ENCODE results near the gene DPEP2NB.
"Not testable (repeated sequence)": the region's sequence is repeated elsewhere in the genome, so short reads cannot be mapped to it uniquely, and the experiment has no call there.

DPEP2NB gene

GRCh38 chr16:67999985-68000384 lies 15.7 kb downstream of the DPEP2NB start:
- Histone ChIP-seq H2BK5ac (ENCODE audit: low read length) (no peak overlapping the region), H3K4me3 (ENCODE audit: low read length in 2 of 2) (no peak overlapping the region), H2AFZ (ENCODE audit: low read length) (no peak overlapping the region), H3K14ac (ENCODE audit: low read length) (peak overlapping the region; percentile 61), H4K8ac (ENCODE audit: low read depth, low read length) (no peak overlapping the region), H3K27ac (replicated peaks; ENCODE audit: low read length) (no peak overlapping the region), H3K4me1 (ENCODE audit: control insufficient read depth in 2 of 2, insufficient read depth in 1 of 2, low read depth in 1 of 2, low read length in 2 of 2) (no peaks in the 10 kb centered on the region), H3K9ac (ENCODE audit: low read depth, low read length, poor library complexity) (no peak overlapping the region), H3K23ac (ENCODE audit: low read depth, low read length, poor library complexity) (no peak overlapping the region), H3K36me3 (replicated peaks in 1 of 2; ENCODE audit: control insufficient read depth in 2 of 2, insufficient read depth in 2 of 2, low read length in 2 of 2) (no peaks in the 10 kb centered on the region), H2BK12ac (ENCODE audit: low read length) (no peak overlapping the region), H2AK5ac (ENCODE audit: low read depth, low read length) (no peak overlapping the region), H2BK15ac (ENCODE audit: low read length) (no peak overlapping the region), H3K4me2 (ENCODE audit: insufficient read depth, low read length, poor library complexity, severe bottlenecking) (no peak overlapping the region), H3K18ac (ENCODE audit: low read length) (no peak overlapping the region), H3K27me3 (ENCODE audit: control insufficient read depth in 3 of 3, insufficient read depth in 3 of 3, low read depth in 1 of 3, low read length in 3 of 3) (peaks cover 0 to 2% (median 0%) of the 10 kb centered on the region in 3 experiments), H4K91ac (ENCODE audit: low read depth, low read length, poor library complexity) (no peak overlapping the region), H3K9me3 (replicated peaks in 1 of 2; ENCODE audit: control insufficient read depth in 2 of 2, insufficient read depth in 1 of 2, low read depth in 1 of 2, low read length in 2 of 2) (no peaks in the 10 kb centered on the region), H3K79me1 (ENCODE audit: low read depth, low read length) (no peaks in the 10 kb centered on the region), H3K4ac (ENCODE audit: low read length) (no peak overlapping the region), H2BK120ac (ENCODE audit: low read depth, low read length) (no peak overlapping the region)
- no CpG with 5 or more reads among the region's 2 CpGs for WGBS, 2 donors (ENCODE audit: extremely low coverage in 2 of 2, insufficient read length in 2 of 2, insufficient replicate concordance in 1 of 2)
- no peak for DNase-seq (ENCODE audit: low spot score)

- H3K9me3 ChIP-seq (replicated peaks in 1 of 2; ENCODE audit: control insufficient read depth in 2 of 2, insufficient read depth in 1 of 2, low read depth in 1 of 2, low read length in 2 of 2); H4K91ac ChIP-seq (ENCODE audit: low read depth, low read length, poor library complexity); H2BK15ac ChIP-seq (ENCODE audit: low read length); H2BK5ac ChIP-seq (ENCODE audit: low read length); H3K79me1 ChIP-seq (ENCODE audit: low read depth, low read length); H2AK5ac ChIP-seq (ENCODE audit: low read depth, low read length); H3K9ac ChIP-seq (ENCODE audit: low read depth, low read length, poor library complexity); H2BK12ac ChIP-seq (ENCODE audit: low read length); H3K18ac ChIP-seq (ENCODE audit: low read length); H2BK120ac ChIP-seq (ENCODE audit: low read depth, low read length); H3K36me3 ChIP-seq (replicated peaks in 1 of 2; ENCODE audit: control insufficient read depth in 2 of 2, insufficient read depth in 2 of 2, low read length in 2 of 2); H3K4me1 ChIP-seq (ENCODE audit: control insufficient read depth in 2 of 2, insufficient read depth in 1 of 2, low read depth in 1 of 2, low read length in 2 of 2); H3K23ac ChIP-seq (ENCODE audit: low read depth, low read length, poor library complexity); H3K4me2 ChIP-seq (ENCODE audit: insufficient read depth, low read length, poor library complexity, severe bottlenecking); DNase-seq (ENCODE audit: low spot score); H3K27ac ChIP-seq (replicated peaks; ENCODE audit: low read length); H4K8ac ChIP-seq (ENCODE audit: low read depth, low read length); H3K27me3 ChIP-seq (ENCODE audit: control insufficient read depth in 3 of 3, insufficient read depth in 3 of 3, low read depth in 1 of 3, low read length in 3 of 3); H3K4ac ChIP-seq (ENCODE audit: low read length); H3K4me3 ChIP-seq (ENCODE audit: low read length in 2 of 2): not testable (repeated sequence)
- peak within 1 kb of the TSS; percentile 61 for H3K14ac ChIP-seq (ENCODE audit: low read length)
- no CpG with 5 or more reads among the region's 18 CpGs for WGBS, 2 donors (ENCODE audit: extremely low coverage in 2 of 2, insufficient read length in 2 of 2, insufficient replicate concordance in 1 of 2)
- H2AFZ ChIP-seq (ENCODE audit: low read length): peak within 1 kb of the TSS; percentile 63
Measured at GRCh38 chr16:67998779-67999688, 16.7 kb downstream of the DPEP2NB start, which contains the start of gene DPEP2. TSS of gene DPEP2 (minus strand) at chr16:67999484. CDS start at chr16:67993212, 6,272 bp downstream.

GRCh38 chr16:67998231-67998778 lies 17.4 kb downstream of the DPEP2NB start:
- not testable (repeated sequence) for H4K91ac ChIP-seq (ENCODE audit: low read depth, low read length, poor library complexity); H3K4me2 ChIP-seq (ENCODE audit: insufficient read depth, low read length, poor library complexity, severe bottlenecking); H2AK5ac ChIP-seq (ENCODE audit: low read depth, low read length); H3K9me3 ChIP-seq (replicated peaks in 1 of 2; ENCODE audit: control insufficient read depth in 2 of 2, insufficient read depth in 1 of 2, low read depth in 1 of 2, low read length in 2 of 2); H4K8ac ChIP-seq (ENCODE audit: low read depth, low read length); DNase-seq (ENCODE audit: low spot score); H3K36me3 ChIP-seq (replicated peaks in 1 of 2; ENCODE audit: control insufficient read depth in 2 of 2, insufficient read depth in 2 of 2, low read length in 2 of 2); H2BK120ac ChIP-seq (ENCODE audit: low read depth, low read length); H2BK15ac ChIP-seq (ENCODE audit: low read length); H3K4ac ChIP-seq (ENCODE audit: low read length); H3K27me3 ChIP-seq (ENCODE audit: control insufficient read depth in 3 of 3, insufficient read depth in 3 of 3, low read depth in 1 of 3, low read length in 3 of 3); H3K14ac ChIP-seq (ENCODE audit: low read length); H3K27ac ChIP-seq (replicated peaks; ENCODE audit: low read length); H2BK5ac ChIP-seq (ENCODE audit: low read length); H3K9ac ChIP-seq (ENCODE audit: low read depth, low read length, poor library complexity); H3K79me1 ChIP-seq (ENCODE audit: low read depth, low read length); H3K4me3 ChIP-seq (ENCODE audit: low read length in 2 of 2); H3K4me1 ChIP-seq (ENCODE audit: control insufficient read depth in 2 of 2, insufficient read depth in 1 of 2, low read depth in 1 of 2, low read length in 2 of 2); H2BK12ac ChIP-seq (ENCODE audit: low read length); H3K23ac ChIP-seq (ENCODE audit: low read depth, low read length, poor library complexity); H3K18ac ChIP-seq (ENCODE audit: low read length)
- H2AFZ ChIP-seq (ENCODE audit: low read length): peak overlapping the region; percentile 63
- no CpG with 5 or more reads among the region's 36 CpGs for WGBS, 2 donors (ENCODE audit: extremely low coverage in 2 of 2, insufficient read length in 2 of 2, insufficient replicate concordance in 1 of 2)

GRCh38 chr16:67996666-67997065 lies 19.0 kb downstream of the DPEP2NB start:
- Histone ChIP-seq H2BK12ac (ENCODE audit: low read length) (no peak overlapping the region), H3K4me3 (ENCODE audit: low read length in 2 of 2) (no peak overlapping the region), H3K4me1 (ENCODE audit: control insufficient read depth in 2 of 2, insufficient read depth in 1 of 2, low read depth in 1 of 2, low read length in 2 of 2) (peaks cover 0 to 3% of the 10 kb centered on the region in 2 donors), H3K4ac (ENCODE audit: low read length) (no peak overlapping the region), H3K27ac (replicated peaks; ENCODE audit: low read length) (no peak overlapping the region), H2BK15ac (ENCODE audit: low read length) (no peak overlapping the region), H4K8ac (ENCODE audit: low read depth, low read length) (no peak overlapping the region), H2BK5ac (ENCODE audit: low read length) (no peak overlapping the region), H3K14ac (ENCODE audit: low read length) (no peak overlapping the region), H3K79me1 (ENCODE audit: low read depth, low read length) (no peaks in the 10 kb centered on the region), H2BK120ac (ENCODE audit: low read depth, low read length) (no peak overlapping the region), H3K36me3 (replicated peaks in 1 of 2; ENCODE audit: control insufficient read depth in 2 of 2, insufficient read depth in 2 of 2, low read length in 2 of 2) (no peaks in the 10 kb centered on the region), H3K4me2 (ENCODE audit: insufficient read depth, low read length, poor library complexity, severe bottlenecking) (no peak overlapping the region), H2AFZ (ENCODE audit: low read length) (no peak overlapping the region), H3K18ac (ENCODE audit: low read length) (no peak overlapping the region), H3K27me3 (ENCODE audit: control insufficient read depth in 3 of 3, insufficient read depth in 3 of 3, low read depth in 1 of 3, low read length in 3 of 3) (peaks cover 0 to 17% (median 9%) of the 10 kb centered on the region in 3 experiments), H3K9me3 (replicated peaks in 1 of 2; ENCODE audit: control insufficient read depth in 2 of 2, insufficient read depth in 1 of 2, low read depth in 1 of 2, low read length in 2 of 2) (peaks cover 0 to 4% of the 10 kb centered on the region in 2 donors), H3K23ac (ENCODE audit: low read depth, low read length, poor library complexity) (no peak overlapping the region), H2AK5ac (ENCODE audit: low read depth, low read length) (no peak overlapping the region), H4K91ac (ENCODE audit: low read depth, low read length, poor library complexity) (no peak overlapping the region), H3K9ac (ENCODE audit: low read depth, low read length, poor library complexity) (no peak overlapping the region)
- no CpG with 5 or more reads among the region's 5 CpGs for WGBS, 2 donors (ENCODE audit: extremely low coverage in 2 of 2, insufficient read length in 2 of 2, insufficient replicate concordance in 1 of 2)
- DNase-seq (ENCODE audit: low spot score): no peak
